Daoy (cell line): ENCODE measurements around the gene MPP3. TPM values are rescaled to one million over a fixed set of nuclear protein-coding genes. Genes with fewer than 3 reads are reported as not detected.
"Not testable (repeated sequence)": the region's sequence is repeated elsewhere in the genome, so short reads cannot be mapped to it uniquely, and the experiment has no call there.

ENCODE experiments used
- DNase-seq: peaks from one replicate; pipeline ENCODE4 v3.0.0-alpha.2; 2015; ENCODE audit warnings: low read depth
- total RNA-seq: library from RNA; depleted of rRNA; stranded (reverse); fragments of >200 nt; shearing (Covaris generic); gene quantifications from 2 replicates; pipeline ENCODE4 v1.2.3, GENCODE V29; 2014

The MPP3 gene
- total RNA-seq, 1 experiment from 2014 or later = 9.0 TPM

DNA sequence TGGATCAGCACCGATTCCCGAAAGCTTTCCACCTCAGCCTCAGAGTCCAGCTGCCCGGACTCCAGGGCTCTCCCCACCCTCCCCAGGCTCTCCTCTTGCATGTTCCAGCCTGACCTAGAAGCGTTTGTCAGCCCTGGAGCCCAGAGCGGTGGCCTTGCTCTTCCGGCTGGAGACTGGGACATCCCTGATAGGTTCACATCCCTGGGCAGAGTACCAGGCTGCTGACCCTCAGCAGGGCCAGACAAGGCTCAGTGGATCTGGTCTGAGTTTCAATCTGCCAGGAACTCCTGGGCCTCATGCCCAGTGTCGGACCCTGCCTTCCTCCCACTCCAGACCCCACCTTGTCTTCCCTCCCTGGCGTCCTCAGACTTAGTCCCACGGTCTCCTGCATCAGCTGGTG lies 29.0 kb upstream of the MPP3 start:
- DNase-seq = no peak

DNA sequence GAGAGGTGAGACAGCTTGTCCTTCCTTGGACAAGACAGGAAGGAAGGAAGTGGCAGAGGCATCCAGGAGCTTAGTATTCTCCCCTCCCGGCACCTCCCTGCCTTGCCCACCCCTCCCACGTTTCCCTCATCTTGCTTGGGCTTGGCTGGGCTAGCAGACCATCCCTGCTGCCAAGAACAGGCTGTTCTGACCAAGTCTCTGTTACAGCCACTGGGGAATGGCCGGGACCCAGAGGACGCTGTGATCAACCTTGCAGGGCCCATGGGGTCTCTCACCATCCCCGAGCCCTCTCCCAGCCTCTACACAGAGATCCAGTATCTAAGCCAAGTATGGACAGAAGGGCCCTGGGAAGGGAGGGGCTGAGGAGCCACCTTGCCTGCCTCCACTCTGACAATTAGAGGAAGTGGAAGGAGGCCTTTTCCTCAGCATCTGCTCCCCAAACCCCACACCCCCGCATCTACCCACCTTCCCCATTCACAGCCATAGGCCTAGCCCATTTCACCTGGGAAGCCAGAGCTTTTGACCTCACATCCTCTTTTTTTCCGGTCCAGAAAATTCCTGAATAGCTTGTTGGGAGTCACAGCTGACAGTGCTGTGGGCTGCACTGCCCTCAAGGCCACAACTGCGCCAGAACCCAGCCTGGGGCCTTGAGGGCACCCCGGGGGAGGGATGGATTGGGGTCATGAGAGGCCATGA lies 28.1 kb upstream of the MPP3 start:
- DNase-seq = no peak

DNA sequence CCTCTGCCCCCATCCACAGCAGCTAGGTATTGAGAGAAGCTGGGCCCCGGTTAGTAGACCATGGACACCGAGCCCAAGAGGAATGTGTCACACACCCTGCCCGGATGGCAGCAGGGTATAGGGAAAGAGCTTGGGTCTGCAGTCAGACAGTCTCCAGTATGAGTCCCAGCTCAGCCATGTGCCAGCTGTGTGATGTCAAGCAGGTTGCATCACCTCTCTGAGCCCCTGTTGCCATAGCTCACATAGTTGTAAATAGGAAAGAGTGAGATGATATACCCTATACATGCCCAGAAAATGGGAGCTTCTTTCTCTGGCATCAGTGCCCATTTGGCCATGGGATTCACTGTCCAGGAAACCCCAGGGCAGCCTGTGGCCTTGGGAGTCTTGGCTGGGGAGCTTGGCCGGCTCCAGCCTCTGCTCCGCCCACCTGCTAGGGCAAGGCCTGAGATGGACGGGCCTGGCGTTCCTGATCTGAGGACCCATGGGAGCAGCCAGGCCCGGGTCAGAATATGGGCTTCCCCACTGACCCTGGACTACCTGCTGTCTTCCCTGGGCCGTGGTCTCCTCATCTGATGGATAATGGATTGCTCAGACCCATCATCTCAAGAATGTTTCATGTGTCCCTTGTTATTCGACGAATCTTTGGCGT lies 27.3 kb upstream of the MPP3 start:
- no peak for DNase-seq

DNA sequence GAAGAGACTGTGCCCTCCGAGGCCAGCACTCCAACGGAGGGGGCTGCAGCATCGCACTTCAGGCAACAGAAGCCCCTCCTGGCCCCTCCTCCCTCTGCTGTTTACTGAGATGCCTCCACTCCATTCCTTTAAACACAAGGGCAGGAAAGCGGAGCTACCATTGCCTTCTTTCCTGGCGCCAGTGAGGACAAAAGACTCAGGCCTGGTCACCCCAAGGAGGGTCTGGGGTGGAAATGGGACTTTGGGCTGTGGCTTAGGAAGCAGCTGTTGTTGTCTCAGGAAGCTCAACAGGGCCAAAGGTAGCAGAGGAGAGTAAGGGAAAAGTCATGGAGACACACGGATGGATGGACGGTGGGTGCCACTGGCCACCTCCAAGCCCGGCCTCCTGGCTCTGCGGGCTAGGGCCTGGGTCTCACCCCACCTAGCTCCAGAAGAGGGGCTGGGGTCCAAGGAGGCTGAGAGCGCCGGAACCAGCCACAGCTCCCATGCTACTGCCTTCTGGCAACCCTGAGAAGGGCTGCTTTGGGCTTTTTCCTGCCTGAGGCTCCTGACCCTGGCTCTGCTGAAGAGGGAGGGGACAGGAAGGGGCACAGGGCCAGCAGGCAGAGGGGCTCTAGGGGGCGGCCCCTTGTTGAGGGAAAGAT lies 25.1 kb upstream of the MPP3 start:
- no peak for DNase-seq

DNA sequence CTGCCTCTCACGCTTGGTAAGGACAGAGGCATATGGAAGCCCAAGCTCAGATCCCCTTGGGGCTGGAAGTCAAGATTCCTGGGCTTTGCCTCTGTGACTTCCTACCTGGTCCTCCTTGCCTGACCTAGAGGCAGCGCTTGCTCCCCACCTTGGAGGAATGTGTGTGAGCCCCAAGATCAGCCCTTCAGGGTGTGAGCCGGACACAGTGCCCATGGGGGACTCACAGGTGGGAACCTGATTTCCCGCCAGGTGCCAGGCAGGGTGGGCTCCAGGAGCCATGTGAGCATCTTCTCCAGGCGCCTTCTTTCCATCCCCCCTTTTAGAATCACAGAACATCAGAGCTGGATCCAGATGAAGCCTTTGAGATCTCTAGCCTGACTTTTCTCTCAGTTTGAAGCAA lies 24.2 kb upstream of the MPP3 start:
- no peak for DNase-seq

DNA sequence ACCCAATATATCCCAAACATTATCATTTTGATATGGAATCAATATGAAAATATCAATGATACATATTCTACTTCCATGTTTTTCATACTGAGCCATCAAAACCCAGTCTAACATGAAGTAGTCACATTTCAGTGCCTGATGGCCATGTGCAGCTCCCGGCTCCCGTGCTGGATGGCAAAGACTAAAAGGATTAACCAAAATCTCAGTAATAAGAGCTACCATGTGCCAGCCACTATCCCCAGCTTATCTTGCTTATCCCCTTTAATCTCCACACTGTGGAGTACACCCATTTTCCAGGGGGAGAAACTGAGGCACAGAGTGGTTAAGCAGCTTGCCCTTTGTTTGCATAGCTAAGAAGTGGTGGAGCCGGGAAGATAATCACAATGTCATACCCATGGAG lies 23.2 kb upstream of the MPP3 start:
- DNase-seq = no peak

DNA sequence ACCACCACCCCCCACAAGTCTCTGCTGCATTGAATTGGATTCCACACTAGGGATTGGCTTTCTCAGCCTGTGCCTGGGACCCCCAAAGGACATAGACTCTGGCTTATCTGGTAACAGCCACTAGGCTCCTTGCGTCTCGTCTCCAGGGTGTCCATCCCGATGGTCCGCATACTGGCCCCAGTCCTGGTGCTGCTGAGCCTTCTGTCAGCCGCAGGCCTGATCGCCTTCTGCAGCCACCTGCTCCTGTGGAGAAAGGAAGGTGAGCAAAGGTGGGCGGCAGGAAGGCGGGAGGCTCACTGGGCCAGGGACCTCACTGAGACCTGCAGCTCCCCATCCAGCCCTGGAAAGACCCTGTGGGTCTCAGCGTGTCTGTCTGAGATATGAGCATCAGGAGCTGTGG lies 22.1 kb upstream of the MPP3 start:
- DNase-seq = no peak

DNA sequence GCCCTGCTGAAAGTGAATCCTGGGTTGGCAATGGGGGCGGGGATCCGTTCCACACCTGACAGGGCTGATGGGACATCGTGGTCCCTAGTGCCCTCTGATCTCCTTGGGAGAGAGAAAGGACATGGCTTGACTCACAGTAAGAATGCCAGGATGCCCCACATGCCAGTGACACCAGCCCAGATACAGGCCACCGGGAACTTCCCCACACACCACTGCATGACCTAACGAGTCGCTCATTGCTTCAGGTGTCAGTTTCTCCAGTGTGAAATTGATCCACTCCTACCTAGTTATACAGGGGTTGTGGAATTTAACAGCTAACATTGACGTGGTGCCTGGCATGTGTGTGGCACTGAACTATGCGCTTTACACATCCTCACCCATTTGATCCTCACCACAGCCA lies 21.6 kb upstream of the MPP3 start:
- DNase-seq = no peak

DNA sequence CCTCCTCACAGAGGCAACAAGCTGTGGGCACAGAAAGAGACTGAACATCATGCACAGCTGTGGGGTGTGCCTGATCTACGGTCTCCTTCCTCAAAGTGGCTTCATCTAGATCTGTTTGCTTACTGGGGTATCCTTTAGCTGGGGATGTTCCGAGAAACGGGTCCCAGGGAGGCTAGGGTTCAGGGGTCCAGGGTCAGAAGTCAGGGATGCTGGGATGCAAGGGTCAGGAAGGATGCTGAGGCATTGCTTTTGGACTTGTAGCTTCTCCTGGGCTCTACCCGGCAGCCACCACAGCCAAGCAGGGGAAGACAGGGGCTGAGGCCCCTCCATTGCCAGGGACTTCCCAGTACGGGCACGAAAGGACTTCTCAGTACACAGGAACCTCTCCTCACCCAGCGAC lies 20.6 kb upstream of the MPP3 start:
- DNase-seq = no peak

DNA sequence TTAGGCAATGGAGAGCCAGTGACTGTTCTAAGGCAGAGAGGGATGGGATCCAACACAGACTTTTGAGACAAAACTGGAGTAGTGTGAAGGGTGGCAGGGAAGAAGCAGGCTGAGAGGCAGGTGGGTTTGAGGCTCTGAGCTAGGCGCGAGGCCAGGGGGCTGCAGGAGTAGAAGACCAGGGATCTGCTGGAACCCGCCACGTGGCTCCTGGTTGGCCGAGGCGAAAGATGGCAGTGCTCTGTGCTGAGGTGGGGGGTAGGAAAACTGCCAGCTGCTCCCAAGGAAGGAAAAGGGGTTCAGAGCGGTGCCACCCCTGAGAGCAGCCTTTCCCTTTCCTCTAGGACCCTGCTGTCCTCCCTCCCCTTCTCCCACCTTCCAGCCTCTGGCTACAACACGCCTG lies 19.6 kb upstream of the MPP3 start:
- DNase-seq = no peak

DNA sequence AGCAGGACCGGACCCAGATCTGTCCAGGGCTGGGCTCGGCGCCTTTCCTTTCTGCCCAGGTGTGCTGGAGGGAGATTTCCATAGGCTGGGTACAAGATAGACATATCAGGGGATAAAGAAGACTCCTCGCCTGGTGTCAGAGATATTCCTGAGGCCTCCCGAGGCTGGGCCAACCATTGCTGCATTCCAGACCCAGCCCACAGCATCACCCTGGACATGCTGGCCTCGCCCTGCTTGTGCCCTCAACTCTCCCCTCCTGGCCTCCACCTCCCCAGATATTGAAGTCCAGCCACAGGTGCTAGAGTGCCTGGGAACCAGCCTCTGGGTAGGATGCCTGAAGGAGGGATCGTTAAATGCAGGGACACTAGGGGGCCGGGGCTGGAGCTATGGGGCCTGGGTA lies 16.2 kb upstream of the MPP3 start:
- no peak for DNase-seq

DNA sequence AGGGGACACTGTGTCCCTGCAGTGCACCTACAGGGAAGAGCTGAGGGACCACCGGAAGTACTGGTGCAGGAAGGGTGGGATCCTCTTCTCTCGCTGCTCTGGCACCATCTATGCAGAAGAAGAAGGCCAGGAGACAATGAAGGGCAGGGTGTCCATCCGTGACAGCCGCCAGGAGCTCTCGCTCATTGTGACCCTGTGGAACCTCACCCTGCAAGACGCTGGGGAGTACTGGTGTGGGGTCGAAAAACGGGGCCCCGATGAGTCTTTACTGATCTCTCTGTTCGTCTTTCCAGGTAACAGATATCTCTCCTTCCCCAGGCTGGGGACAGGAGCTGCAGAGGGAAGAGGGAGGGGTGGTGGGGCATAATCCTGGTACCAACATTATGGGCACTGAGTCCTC lies 15.7 kb upstream of the MPP3 start:
- no peak for DNase-seq

DNA sequence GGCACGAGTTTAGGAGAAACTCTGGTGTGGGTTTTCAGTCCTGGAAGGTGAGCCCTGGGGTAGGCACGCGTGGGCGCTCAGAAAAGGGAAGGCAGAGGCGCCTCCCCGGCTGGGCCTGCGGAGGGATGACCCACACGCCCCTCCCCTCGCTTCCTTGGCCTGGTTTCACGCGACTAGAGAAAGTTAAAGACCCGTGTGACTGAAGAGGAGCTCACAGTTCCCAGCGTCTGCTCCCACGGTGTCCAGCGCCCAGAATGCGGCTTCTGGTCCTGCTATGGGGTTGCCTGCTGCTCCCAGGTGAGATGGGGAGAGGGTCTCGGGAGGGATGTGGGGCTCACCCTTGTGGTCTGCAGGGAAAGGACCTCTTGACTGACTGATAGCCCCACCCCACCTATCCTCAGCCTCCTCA lies 14.0 kb upstream of the MPP3 start, which contains the start of gene CD300LG:
Gene CD300LG, plus strand, starts transcription at position 214 of the 409 bp plus-strand sequence. Its CDS starts 41 bp downstream, at position 255.
- no peak for DNase-seq

DNA sequence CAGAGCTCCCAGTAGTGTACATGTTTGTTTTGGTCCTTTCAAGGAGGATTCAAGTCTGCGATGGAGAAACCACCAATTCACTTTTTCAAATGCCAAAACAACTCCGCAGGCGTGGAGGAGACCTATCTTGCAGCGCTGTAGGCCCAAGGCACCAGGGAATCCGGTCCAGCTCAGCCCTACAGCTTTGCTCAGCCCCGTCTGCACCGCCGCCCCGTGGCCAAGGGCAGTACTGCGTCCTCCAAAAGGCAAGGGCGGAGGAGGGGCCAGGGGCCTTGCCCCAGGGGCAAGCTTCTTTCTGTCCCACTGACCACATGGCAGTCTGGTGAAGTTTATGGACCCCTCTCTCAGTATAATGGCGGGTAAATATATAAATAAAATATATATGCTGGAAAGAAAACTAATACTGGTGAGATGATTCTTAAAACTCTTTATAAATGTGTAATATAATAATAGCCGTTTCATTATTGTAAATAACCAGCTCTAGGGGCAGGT lies 13.3 kb upstream of the MPP3 start:
- DNase-seq = peak; percentile 78

DNA sequence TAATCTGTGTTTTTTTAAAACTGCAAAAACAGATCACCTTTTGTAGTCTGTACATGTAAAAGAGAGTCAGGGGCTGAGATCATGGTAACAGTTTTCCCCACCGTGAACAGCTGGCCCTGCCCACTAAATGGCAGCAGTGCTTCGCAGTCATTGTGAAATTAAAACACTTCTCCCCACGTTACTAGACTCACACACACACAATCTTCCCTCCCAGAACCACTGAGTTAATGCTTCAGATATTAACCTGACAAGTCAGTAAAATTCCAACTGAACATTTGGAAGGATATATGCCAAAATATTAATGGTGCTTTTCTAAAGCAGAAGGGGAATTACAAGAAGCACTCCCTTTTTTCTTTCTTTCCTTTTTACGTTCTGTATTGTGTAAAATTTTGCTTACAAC lies 12.8 kb upstream of the MPP3 start:
- DNase-seq = no peak

DNA sequence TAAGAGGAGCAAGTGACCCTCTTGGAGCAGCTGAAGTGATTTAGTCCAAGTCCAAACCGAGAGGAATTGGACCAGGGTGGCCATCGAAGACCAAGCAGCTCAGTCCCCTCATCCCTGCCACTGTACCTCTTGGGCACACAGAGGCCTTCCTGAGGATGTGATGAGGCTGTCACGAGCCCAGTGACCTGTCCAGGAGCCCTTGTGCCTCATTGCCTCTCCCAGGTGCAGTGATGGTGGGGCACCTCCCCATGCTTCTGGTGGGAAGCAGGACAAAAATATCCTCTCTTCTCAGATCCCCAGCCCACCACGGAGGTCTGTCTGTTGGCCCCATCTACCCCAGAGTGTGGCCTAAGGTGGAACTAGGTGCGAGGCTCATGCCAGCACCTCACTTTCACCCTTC lies 11.3 kb upstream of the MPP3 start:
- no peak for DNase-seq

DNA sequence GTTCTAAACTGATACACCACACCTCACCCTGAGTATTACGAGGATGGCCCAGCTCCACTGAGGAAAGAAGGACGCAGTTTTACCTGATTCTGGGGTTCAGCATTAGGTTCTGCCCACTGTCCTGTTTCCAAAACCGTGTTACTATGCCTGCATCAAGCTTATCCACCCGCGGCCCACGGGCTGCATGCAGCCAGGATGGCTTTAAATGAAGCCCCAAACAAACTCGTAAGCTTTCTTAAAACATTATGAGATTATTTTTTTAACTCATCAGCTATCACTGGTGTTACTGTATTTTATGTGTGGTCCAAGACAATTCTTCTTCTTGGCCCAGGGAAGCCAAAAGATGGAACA lies 10.0 kb upstream of the MPP3 start:
- DNase-seq = no peak

DNA sequence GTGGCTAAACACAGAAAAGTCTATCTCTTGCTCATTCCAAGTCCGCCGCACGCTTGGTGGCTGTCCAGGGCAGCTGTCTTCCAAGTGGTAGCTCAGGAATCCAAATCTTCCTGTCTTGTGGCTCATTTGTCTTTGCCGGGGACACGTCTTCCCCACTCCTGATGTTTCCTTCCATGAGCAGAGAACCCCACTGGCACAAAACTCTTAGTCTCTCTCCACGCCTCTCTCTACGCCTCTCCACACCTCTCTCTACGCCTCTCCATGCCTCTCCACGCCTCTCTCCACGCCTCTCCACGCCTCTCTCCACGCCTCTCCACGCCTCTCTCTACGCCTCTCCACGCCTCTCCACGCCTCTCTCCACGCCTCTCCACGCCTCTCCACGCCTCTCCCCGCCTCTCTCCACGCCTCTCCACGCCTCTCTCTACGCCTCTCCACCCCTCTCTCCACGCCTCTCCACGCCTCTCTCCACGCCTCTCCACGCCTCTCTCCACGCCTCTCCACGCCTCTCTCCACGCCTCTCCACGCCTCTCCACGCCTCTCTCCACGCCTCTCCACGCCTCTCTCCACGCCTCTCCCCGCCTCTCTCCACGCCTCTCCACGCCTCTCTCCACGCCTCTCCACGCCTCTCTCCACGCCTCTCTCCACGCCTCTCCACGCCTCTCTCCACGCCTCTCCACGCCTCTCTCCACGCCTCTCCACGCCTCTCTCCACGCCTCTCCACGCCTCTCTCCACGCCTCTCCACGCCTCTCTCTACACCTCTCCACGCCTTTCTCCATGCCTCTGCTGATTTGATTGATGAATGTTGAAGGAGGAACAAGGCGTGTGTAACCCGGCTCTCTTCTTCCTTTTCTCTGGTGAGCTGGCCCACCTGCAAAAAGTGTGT lies 9.4 kb upstream of the MPP3 start:
- not testable (repeated sequence) for DNase-seq

DNA sequence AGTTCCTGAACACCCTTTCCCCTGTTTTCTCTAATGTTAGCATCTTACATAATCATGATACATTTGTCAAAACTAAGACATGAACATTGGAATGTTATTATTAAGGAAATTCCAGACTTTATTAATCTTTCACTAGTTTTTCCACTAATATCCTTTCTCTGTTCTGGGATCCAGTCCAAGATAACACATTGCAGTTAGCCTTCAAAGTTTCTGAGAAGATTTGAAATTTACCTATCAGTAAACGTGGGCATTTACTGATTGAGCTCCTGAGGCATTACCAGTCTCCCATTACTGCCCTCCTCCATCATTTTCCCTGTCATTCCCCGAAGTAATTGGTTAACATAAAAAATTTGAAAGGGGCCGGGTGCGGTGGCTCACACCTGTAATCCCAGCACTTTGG lies 8.3 kb upstream of the MPP3 start:
- DNase-seq = no peak

DNA sequence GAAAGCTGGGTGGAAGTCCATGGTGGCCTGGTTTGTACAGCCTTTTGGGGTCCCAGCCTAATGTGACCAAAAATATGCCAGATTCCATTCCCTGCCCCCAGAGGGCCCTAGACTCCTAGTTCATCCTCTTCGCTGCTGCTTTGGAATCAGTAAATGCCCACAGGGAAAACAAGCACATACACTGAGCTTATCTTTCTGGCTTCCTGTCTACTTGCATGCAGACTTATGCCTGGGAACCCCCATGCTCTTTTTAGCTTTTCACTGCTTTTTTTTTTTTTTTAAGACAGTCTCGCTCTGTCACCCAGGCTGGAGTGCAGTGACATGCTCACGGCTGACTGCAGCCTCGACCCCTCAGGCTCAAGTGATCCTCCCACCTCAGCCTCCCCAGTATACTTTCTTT lies 7.9 kb upstream of the MPP3 start:
- DNase-seq = peak; percentile 46

DNA sequence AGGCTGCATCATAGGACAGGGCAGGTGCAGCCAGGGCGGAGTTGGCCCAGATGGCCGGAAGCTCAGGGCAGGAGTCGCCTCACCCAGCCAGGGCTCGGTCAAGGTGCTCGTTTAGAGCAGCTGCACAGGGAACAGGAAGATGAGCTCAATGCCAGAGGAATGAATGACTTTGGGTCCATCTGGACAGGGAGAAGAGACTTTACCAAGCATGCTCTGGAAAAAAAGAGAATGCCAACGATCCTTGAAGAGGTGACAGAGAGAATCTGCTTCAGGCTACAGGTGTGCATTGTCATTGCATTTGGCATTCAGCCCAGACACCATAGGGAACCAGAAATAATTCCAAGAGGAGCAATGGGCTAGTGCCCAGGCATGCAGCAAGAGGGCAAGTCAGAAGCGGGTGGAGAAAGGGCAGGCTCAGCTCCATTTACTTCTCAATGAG lies 6.7 kb upstream of the MPP3 start:
- no peak for DNase-seq

DNA sequence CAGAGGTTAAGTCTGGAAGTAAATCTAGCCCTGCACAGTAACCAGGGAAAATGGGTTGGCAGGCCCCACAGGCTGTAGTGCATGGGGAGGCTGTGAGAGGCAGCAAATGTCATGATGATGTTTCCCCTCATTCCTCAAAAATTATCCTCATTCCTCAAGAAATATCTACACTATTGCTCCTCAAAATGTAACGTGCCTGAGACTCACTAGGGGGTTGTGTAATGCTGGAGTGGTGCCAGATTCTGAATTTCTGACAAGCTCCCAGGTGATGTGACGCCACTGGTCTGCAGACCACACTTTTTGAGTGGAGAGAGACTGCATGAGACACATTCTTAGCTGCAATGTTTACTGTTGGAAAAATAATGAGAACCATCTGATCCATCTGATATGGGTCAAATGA lies 1.2 kb upstream of the MPP3 start:
- no peak for DNase-seq
